ENCODE measurements around the gene AKT3.

AKT3 gene

GRCh38 chr1:243801378-243801777, 48.7 kb downstream of the AKT3 start:
- H3K27ac Mint-ChIP-seq = no peak overlapping the region
- no peak overlapping the region for H3K4me3 Mint-ChIP-seq
- peaks cover 33% of the 10 kb centered on the region for H3K36me3 Mint-ChIP-seq (ENCODE audit: low read depth)
- no peak for TF ChIP-seq CTCF (IDR thresholded peaks at IDR 0.05; ENCODE audit: unreplicated experiment in 3 of 3)
- H3K27me3 Mint-ChIP-seq (ENCODE audit: low read depth) = no peaks in the 10 kb centered on the region
- peaks cover 4% of the 10 kb centered on the region for H3K9me3 Mint-ChIP-seq
- no peaks in the 10 kb centered on the region for H3K4me1 Mint-ChIP-seq

DNA sequence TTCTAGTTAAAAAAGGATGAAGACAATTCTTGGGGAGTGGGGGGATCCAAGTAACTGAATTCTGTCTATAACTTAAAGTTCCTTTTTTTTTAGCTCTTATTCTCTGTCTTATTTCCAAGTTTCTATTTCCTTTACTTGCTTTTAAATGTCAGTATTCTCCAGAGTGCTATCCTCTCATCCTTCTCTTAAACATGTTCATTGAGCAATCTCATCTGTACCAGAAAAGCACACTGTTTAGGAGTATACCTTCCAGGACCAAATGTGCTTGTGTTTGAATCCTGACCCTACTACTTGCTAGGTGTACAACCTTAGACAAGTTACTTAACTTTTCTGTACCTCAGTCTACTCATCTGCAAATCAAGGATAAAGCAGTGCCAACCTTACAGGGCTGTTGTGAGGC, 50.1 kb downstream of the AKT3 start:
- Mint-ChIP-seq H3K27ac (no peak overlapping the region), H3K4me3 (no peak overlapping the region), H3K27me3 (ENCODE audit: low read depth) (no peaks in the 10 kb centered on the region), H3K36me3 (ENCODE audit: low read depth) (peaks cover 26% of the 10 kb centered on the region), H3K4me1 (no peaks in the 10 kb centered on the region), H3K9me3 (peaks cover 4% of the 10 kb centered on the region)
- no peak for TF ChIP-seq CTCF (IDR thresholded peaks at IDR 0.05; ENCODE audit: unreplicated experiment in 3 of 3)

DNA sequence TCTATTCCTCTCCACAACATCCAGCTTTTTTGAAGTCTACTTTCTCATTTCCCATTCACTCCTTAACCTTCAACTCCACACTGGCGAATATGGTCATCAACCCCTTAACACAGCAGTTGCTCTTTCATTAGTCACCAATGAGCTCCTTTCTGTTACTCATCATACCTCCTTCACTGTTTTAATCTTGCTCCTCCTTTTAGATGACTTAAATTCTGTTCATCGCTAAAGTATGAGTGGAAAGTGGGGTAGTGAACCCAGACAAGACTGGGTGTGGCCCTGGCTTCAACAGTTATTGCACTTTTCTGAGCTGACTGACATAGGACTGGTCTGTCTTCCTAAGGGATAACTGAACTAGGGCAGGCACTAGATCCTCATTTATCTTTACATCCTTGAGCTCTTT, 51.3 kb downstream of the AKT3 start:
- H3K4me1 Mint-ChIP-seq = no peaks in the 10 kb centered on the region
- H3K36me3 Mint-ChIP-seq (ENCODE audit: low read depth) = peaks cover 21% of the 10 kb centered on the region
- no peak overlapping the region for H3K27ac Mint-ChIP-seq
- no peaks in the 10 kb centered on the region for H3K27me3 Mint-ChIP-seq (ENCODE audit: low read depth)
- H3K9me3 Mint-ChIP-seq = peaks cover 4% of the 10 kb centered on the region
- no peak overlapping the region for H3K4me3 Mint-ChIP-seq
- no peak for TF ChIP-seq CTCF (IDR thresholded peaks at IDR 0.05; ENCODE audit: unreplicated experiment in 3 of 3)

GRCh38 chr1:243796016-243796415, 54.0 kb downstream of the AKT3 start:
- H3K27me3 Mint-ChIP-seq (ENCODE audit: low read depth) = no peaks in the 10 kb centered on the region
- H3K36me3 Mint-ChIP-seq (ENCODE audit: low read depth) = peaks cover 19% of the 10 kb centered on the region
- no peak overlapping the region for H3K4me3 Mint-ChIP-seq
- H3K9me3 Mint-ChIP-seq = peaks cover 4% of the 10 kb centered on the region
- TF ChIP-seq CTCF (IDR thresholded peaks at IDR 0.05; ENCODE audit: unreplicated experiment in 3 of 3) = no peak
- no peaks in the 10 kb centered on the region for H3K4me1 Mint-ChIP-seq
- no peak overlapping the region for H3K27ac Mint-ChIP-seq

- no peak overlapping the region for H3K4me3 Mint-ChIP-seq
- TF ChIP-seq CTCF (IDR thresholded peaks at IDR 0.05; ENCODE audit: unreplicated experiment in 3 of 3) = no peak
- no peak overlapping the region for H3K27ac Mint-ChIP-seq
These were observed 56.7 kb downstream of the AKT3 start for GRCh38 chr1:243793298-243793697.

GRCh38 chr1:243792891-243793290, 57.2 kb downstream of the AKT3 start:
- peaks cover under 1% of the 10 kb centered on the region for H3K4me1 Mint-ChIP-seq
- no peak for TF ChIP-seq CTCF (IDR thresholded peaks at IDR 0.05; ENCODE audit: unreplicated experiment in 3 of 3)
- H3K27me3 Mint-ChIP-seq (ENCODE audit: low read depth) = no peaks in the 10 kb centered on the region
- peaks cover 19% of the 10 kb centered on the region for H3K36me3 Mint-ChIP-seq (ENCODE audit: low read depth)
- H3K9me3 Mint-ChIP-seq = no peaks in the 10 kb centered on the region
- H3K27ac Mint-ChIP-seq = no peak overlapping the region
- no peak overlapping the region for H3K4me3 Mint-ChIP-seq

More at GRCh38 chr1:243793298-243793697, 56.7 kb downstream of the AKT3 start:
- H3K27me3 Mint-ChIP-seq (ENCODE audit: low read depth) = no peaks in the 10 kb centered on the region
- H3K36me3 Mint-ChIP-seq (ENCODE audit: low read depth) = peaks cover 19% of the 10 kb centered on the region
- no peaks in the 10 kb centered on the region for H3K4me1 Mint-ChIP-seq
- H3K9me3 Mint-ChIP-seq = no peaks in the 10 kb centered on the region

Measured in nephron (organoid).